Hepatic stellate cell (primary cell): ENCODE measurements around the gene METAP2.
A peak's percentile ranks its signal among the peaks of the same experiment; 100 is the strongest.

Experiments
- DNase-seq: peaks from one replicate; pipeline ENCODE4 v3.0.0; 2011; ENCODE audit warnings: low spot score

The METAP2 gene

GRCh38 chr12:95515197-95515596 is 41.2 kb downstream of the METAP2 start:
- DNase-seq = no peak

- DNase-seq = no peak
Measured at GRCh38 chr12:95516757-95517156, 42.8 kb downstream of the METAP2 start.

GRCh38 chr12:95517246-95517645 is 43.3 kb downstream of the METAP2 start:
- DNase-seq = no peak

- DNase-seq = no peak
Measured at GRCh38 chr12:95518944-95519343, 45.0 kb downstream of the METAP2 start.

GRCh38 chr12:95520816-95521215 is 46.9 kb downstream of the METAP2 start:
- DNase-seq = no peak

- no peak for DNase-seq
Measured at GRCh38 chr12:95522692-95523091, 48.7 kb downstream of the METAP2 start.

GRCh38 chr12:95528431-95528830 is 54.5 kb downstream of the METAP2 start:
- no peak for DNase-seq

- DNase-seq = no peak
Measured at GRCh38 chr12:95529693-95530225, 55.8 kb downstream of the METAP2 start.

- DNase-seq = no peak
Measured at GRCh38 chr12:95532851-95533250, 58.9 kb downstream of the METAP2 start.

- no peak for DNase-seq
Measured at GRCh38 chr12:95533985-95534384, 60.0 kb downstream of the METAP2 start.

GRCh38 chr12:95538006-95538405 is 64.1 kb downstream of the METAP2 start:
- DNase-seq = no peak

GRCh38 chr12:95538656-95539055 is 64.7 kb downstream of the METAP2 start:
- DNase-seq = no peak

GRCh38 chr12:95541436-95541835 is 67.5 kb downstream of the METAP2 start:
- no peak for DNase-seq

- no peak for DNase-seq
Measured at GRCh38 chr12:95543305-95543704, 69.4 kb downstream of the METAP2 start.

- no peak for DNase-seq
Measured at GRCh38 chr12:95544756-95545155, 70.8 kb downstream of the METAP2 start.

GRCh38 chr12:95545303-95545702 is 71.4 kb downstream of the METAP2 start:
- no peak for DNase-seq

GRCh38 chr12:95545731-95546490 is 72.0 kb downstream of the METAP2 start:
- no peak for DNase-seq

GRCh38 chr12:95546491-95546813 is 72.5 kb downstream of the METAP2 start:
- no peak for DNase-seq

- DNase-seq = peak; percentile 24
Measured at GRCh38 chr12:95547522-95548055, 73.6 kb downstream of the METAP2 start.

- peak; percentile 49 for DNase-seq
Measured at GRCh38 chr12:95548056-95548538, 74.1 kb downstream of the METAP2 start.

- DNase-seq = peak; percentile 74
Measured at GRCh38 chr12:95548539-95549391, 74.8 kb downstream of the METAP2 start.

- DNase-seq = no peak
Measured at GRCh38 chr12:95549392-95550084, 75.6 kb downstream of the METAP2 start.
